GM20431 (cell line): Measurements from ENCODE around the gene ENKD1.
"Not testable (repeated sequence)": the region's sequence is repeated elsewhere in the genome, so short reads cannot be mapped to it uniquely, and the experiment has no call there.

Experiments
- in situ Hi-C: fragments of 300-500 bp; cut with MseI, MboI; formaldehyde crosslinking; loops from one replicate; pipeline ENCODE4 v1.15.0; 2020; ENCODE audit warnings: low sequenced_read_pairs; ENCODE audit not compliant: unreplicated experiment

The ENKD1 gene

GRCh38 chr16:67666559-67667452 lies at the start of gene ENKD1, which contains the start of gene C16orf86:
TSS of gene ENKD1 (minus strand) at chr16:67666750. CDS start at chr16:67666442, 308 bp downstream.
TSS of gene C16orf86 (plus strand) at chr16:67666814. CDS start at chr16:67666971, 157 bp downstream.
- in situ Hi-C loops: no loop called here

GRCh38 chr16:67716097-67716496 lies 49.5 kb upstream of the ENKD1 start:
- in situ Hi-C loops: no loop called here

GRCh38 chr16:67714522-67714921 lies 48.0 kb upstream of the ENKD1 start:
- in situ Hi-C loops: no loop called here

- in situ Hi-C loops: no loop called here
Observed at GRCh38 chr16:67713647-67714273, 47.2 kb upstream of the ENKD1 start.

GRCh38 chr16:67710607-67711006 lies 44.1 kb upstream of the ENKD1 start:
- in situ Hi-C loops: no loop called here

GRCh38 chr16:67709050-67709449 lies 42.5 kb upstream of the ENKD1 start:
- in situ Hi-C loops: no loop called here

- in situ Hi-C loops: no loop called here
Observed at GRCh38 chr16:67708368-67708771, 41.8 kb upstream of the ENKD1 start.

- in situ Hi-C loops: no loop called here
Observed at GRCh38 chr16:67707790-67708189, 41.2 kb upstream of the ENKD1 start.

GRCh38 chr16:67707210-67707609 lies 40.7 kb upstream of the ENKD1 start:
- in situ Hi-C loops: no loop called here

GRCh38 chr16:67704110-67704509 lies 37.6 kb upstream of the ENKD1 start:
- in situ Hi-C loops: no loop called here

GRCh38 chr16:67703626-67704025 lies 37.1 kb upstream of the ENKD1 start:
- in situ Hi-C loops: no loop called here

GRCh38 chr16:67702130-67702529 lies 35.6 kb upstream of the ENKD1 start:
- in situ Hi-C loops: no loop called here

- in situ Hi-C loops: no loop called here
Observed at GRCh38 chr16:67701420-67701819, 34.9 kb upstream of the ENKD1 start.

GRCh38 chr16:67699265-67699664 lies 32.7 kb upstream of the ENKD1 start:
- in situ Hi-C loops: no loop called here

- in situ Hi-C loops: no loop called here
Observed at GRCh38 chr16:67697422-67698185, 31.1 kb upstream of the ENKD1 start.

- in situ Hi-C loops: no loop called here
Observed at GRCh38 chr16:67694611-67695010, 28.1 kb upstream of the ENKD1 start.

GRCh38 chr16:67693517-67694285 lies 27.2 kb upstream of the ENKD1 start:
- in situ Hi-C loops: not testable (repeated sequence)

GRCh38 chr16:67685388-67686112 lies 19.0 kb upstream of the ENKD1 start:
- in situ Hi-C loops: no loop called here

GRCh38 chr16:67683767-67684166 lies 17.2 kb upstream of the ENKD1 start:
- in situ Hi-C loops: no loop called here
